Prostate gland (tissue), 2 donors: ENCODE results near the gene ZNF212. TPM values are rescaled to one million over a fixed set of nuclear protein-coding genes. Genes with fewer than 3 reads are reported as not detected.
"Not testable (repeated sequence)": the region's sequence is repeated elsewhere in the genome, so short reads cannot be mapped to it uniquely, and the experiment has no call there.

Source experiments
- DNase-seq: peaks from one replicate; pipeline ENCODE4 v3.0.0-alpha.2; 2019; ENCODE audit warnings: low spot score
- H3K27ac ChIP-seq, 2 donors: fragments of 200-600 bp; sonication (generic); 2 replicates each; pipeline ENCODE4 v1.5.1; 2017 to 2019
- H3K27me3 ChIP-seq: fragments of 200-600 bp; sonication (generic); replicated peaks from 2 replicates; pipeline ENCODE4 v1.5.1; 2019; ENCODE audit not compliant: insufficient read depth
- H3K36me3 ChIP-seq, 2 donors: fragments of 200-600 bp; sonication (generic); 1 replicate in 1 of 2; 2 replicates in 1 of 2; pipeline versions ENCODE4 v1.5.1 to v1.8.1; 2017 to 2019
- H3K4me1 ChIP-seq: fragments of 200-600 bp; sonication (generic); replicated peaks from 2 replicates; pipeline ENCODE4 v1.5.1; 2019
- H3K4me3 ChIP-seq, 2 donors: fragments of 200-600 bp; sonication (generic); 2 replicates each; pipeline ENCODE4 v1.5.1; 2017 to 2019
- H3K9me3 ChIP-seq: fragments of 200-600 bp; sonication (generic); 2 replicates; pipeline ENCODE4 v1.5.1; 2017
- CTCF ChIP-seq, 4 experiments: fragments of 200-600 bp in 2 of 4; fragments of 450-650 bp in 2 of 4; sonication (generic) in 2 of 4; IDR thresholded peaks; 1 replicate in 3 of 4; 2 replicates in 1 of 4; pipeline ENCODE4 v1.5.1; 2016 to 2019; ENCODE audit warnings: antibody characterized with exemption in 4 of 4, mild to moderate bottlenecking in 2 of 4, moderate library complexity in 2 of 4
- POLR2A ChIP-seq: fragments of 450-650 bp; IDR thresholded peaks from one replicate; pipeline ENCODE4 v1.6.1; 2016; ENCODE audit warnings: antibody characterized with exemption, mild to moderate bottlenecking
- POLR2AphosphoS5 ChIP-seq: sonication (generic); formaldehyde crosslinking; IDR thresholded peaks from one replicate; pipeline ENCODE4 v1.6.1; 2017; ENCODE audit warnings: antibody characterized with exemption
- WGBS: methylation state at CpG from one replicate; pipeline ENCODE4 v1.1.5; 2018; 5-methylcytosine and 5-hydroxymethylcytosine counted together
- intact Hi-C: fragments of 100-400 bp; cut with DNase I; formaldehyde crosslinking; loops from one replicate; pipeline ENCODE4 v1.14.2; 2022
- total RNA-seq, 2 donors: library from RNA; depleted of rRNA; stranded (reverse); fragments of >200 nt; gene quantifications; one replicate each; pipeline ENCODE4 v1.1.0, GENCODE V29; 2016

Gene ZNF212
- total RNA-seq, 2 donors from 2014 or later: 8.9 to 15.9 TPM

DNA sequence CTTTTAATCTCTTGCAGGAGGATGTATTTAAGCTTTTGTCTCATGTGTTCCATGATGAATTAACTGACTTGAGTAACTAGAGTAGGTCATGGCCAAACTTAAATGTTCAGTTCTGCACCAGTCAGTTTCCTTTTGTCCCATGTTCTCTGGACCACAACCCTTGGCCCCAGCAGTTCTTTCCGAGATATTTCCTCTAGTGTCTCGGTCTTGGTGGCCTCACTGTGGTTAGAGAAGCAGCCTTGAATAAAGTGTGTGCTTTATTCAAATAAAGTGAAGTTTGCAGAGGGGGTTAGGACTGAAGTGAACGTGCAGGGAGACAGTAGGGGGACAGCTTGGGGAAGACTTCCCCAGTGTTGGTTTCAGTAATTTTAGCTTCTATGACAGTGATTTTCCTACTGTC, 9.3 kb downstream of the ZNF212 start:
- no peak overlapping the region for H3K4me3 ChIP-seq
- H3K36me3 ChIP-seq: peaks cover 0 to 9% of the 10 kb centered on the region in 2 donors
- H3K4me1 ChIP-seq: no peaks in the 10 kb centered on the region
- 76% methylated on average over 3 of the region's 3 CpGs for WGBS
- no peak overlapping the region for H3K27ac ChIP-seq
- H3K9me3 ChIP-seq: no peaks in the 10 kb centered on the region
- no peak for TF ChIP-seq CTCF (IDR thresholded peaks at IDR 0.05)
- TF ChIP-seq POLR2AphosphoS5: no peak
- no peak for TF ChIP-seq POLR2A
- H3K27me3 ChIP-seq: no peaks in the 10 kb centered on the region
- intact Hi-C loops: no loop called here
- DNase-seq: no peak

DNA sequence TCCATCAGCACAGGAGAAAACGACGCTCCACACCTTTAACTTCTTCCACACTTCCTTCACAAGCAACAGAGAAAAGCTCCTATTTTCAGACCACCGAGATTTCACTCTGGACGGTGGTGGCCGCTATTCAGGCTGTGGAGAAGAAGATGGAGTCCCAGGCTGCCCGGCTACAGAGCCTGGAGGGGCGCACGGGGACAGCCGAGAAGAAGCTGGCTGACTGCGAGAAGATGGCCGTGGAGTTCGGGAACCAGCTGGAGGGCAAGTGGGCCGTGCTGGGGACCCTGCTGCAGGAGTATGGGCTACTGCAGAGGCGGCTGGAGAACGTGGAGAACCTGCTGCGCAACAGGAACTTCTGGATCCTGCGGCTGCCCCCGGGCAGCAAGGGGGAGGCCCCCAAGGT, 10.7 kb downstream of the ZNF212 start:
- intact Hi-C loops, H3K4me3 ChIP-seq, H3K9me3 ChIP-seq, H3K27me3 ChIP-seq, DNase-seq, H3K27ac ChIP-seq, H3K4me1 ChIP-seq: not testable (repeated sequence)
- 92% methylated on average over 18 of the region's 18 CpGs for WGBS
- H3K36me3 ChIP-seq: peaks cover 0 to 14% of the 10 kb centered on the region in 2 donors

- peaks cover 0 to 14% of the 10 kb centered on the region in 2 donors for H3K36me3 ChIP-seq
- WGBS: 89% methylated on average over 10 of the region's 10 CpGs
- H3K27ac ChIP-seq, H3K27me3 ChIP-seq, H3K4me1 ChIP-seq, H3K9me3 ChIP-seq, H3K4me3 ChIP-seq, intact Hi-C loops, DNase-seq: not testable (repeated sequence)
Measured at GRCh38 chr7:149251518-149251917, 12.1 kb downstream of the ZNF212 start.

DNA sequence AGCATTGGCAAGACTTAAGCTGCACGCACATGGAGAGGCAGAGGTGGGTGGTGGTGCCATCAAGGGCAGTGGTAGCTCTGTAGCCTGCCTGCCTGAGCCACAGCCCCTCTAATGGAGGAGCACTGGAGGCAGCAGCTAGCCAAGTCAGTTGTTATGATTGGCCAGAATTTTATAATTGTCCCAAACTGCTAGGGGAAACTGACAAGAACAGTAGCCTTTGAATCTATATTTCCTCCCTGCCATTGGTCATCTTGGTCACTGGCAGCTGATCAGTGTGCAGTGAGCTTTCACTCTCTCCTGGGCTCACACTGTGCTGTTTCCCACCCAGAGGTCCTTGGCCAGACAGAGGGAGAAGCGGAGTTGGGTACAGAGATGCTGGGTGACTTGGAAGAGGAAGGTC, 12.9 kb downstream of the ZNF212 start:
- Histone ChIP-seq H3K4me1 (no peaks in the 10 kb centered on the region), H3K4me3 (no peak overlapping the region), H3K27ac (no peak overlapping the region), H3K27me3 (no peaks in the 10 kb centered on the region), H3K36me3 (peaks cover 0 to 14% of the 10 kb centered on the region in 2 donors), H3K9me3 (no peaks in the 10 kb centered on the region)
- TF ChIP-seq POLR2A: no peak
- no peak for TF ChIP-seq POLR2AphosphoS5
- no peak for TF ChIP-seq CTCF (IDR thresholded peaks at IDR 0.05)
- DNase-seq: no peak
- intact Hi-C loops: no loop called here
- WGBS: 100% methylated on average over 2 of the region's 2 CpGs

DNA sequence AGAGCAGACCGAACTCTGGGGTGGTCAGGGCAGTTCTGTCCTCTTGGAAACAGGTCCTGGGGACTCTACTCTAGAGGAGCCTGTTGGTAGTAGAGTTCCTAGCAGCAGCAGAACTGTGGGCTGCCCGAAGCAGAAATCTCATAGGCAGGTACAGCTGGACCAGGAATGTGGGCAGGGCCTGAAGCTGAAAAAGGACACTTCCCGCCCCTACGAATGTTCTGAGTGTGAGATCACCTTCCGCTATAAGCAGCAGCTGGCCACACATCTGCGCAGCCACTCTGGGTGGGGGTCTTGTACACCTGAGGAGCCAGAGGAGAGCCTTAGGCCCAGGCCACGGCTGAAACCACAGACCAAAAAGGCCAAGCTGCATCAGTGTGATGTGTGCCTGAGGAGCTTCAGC, 14.2 kb downstream of the ZNF212 start:
- intact Hi-C loops: no loop called here
- H3K9me3 ChIP-seq: no peaks in the 10 kb centered on the region
- H3K4me3 ChIP-seq: no peak overlapping the region
- TF ChIP-seq POLR2AphosphoS5: no peak
- TF ChIP-seq POLR2A: no peak
- no peaks in the 10 kb centered on the region for H3K4me1 ChIP-seq
- H3K27ac ChIP-seq: no peak overlapping the region
- peaks cover 0 to 14% of the 10 kb centered on the region in 2 donors for H3K36me3 ChIP-seq
- no peaks in the 10 kb centered on the region for H3K27me3 ChIP-seq
- no peak for DNase-seq
- WGBS: 85% methylated on average over 7 of the region's 7 CpGs

GRCh38 chr7:149254181-149254858, 14.9 kb downstream of the ZNF212 start:
- H3K36me3 ChIP-seq: peaks cover 0 to 14% of the 10 kb centered on the region in 2 donors
- H3K27me3 ChIP-seq: no peaks in the 10 kb centered on the region
- intact Hi-C loops: no loop called here
- TF ChIP-seq CTCF (IDR thresholded peaks at IDR 0.05): no peak
- TF ChIP-seq POLR2A: no peak
- no peak for TF ChIP-seq POLR2AphosphoS5
- DNase-seq: no peak
- no peak overlapping the region for H3K27ac ChIP-seq
- WGBS: 95% methylated on average over 14 of the region's 16 CpGs
- no peaks in the 10 kb centered on the region for H3K9me3 ChIP-seq
- H3K4me1 ChIP-seq: no peaks in the 10 kb centered on the region
- H3K4me3 ChIP-seq: no peak overlapping the region
